PFSK-1 (cell line): Measurements from ENCODE around the gene PCSK5.
A peak's percentile ranks its signal among the peaks of the same experiment; 100 is the strongest.

ENCODE experiments used
- FOXP2 ChIP-seq: optimal IDR thresholded peaks from 2 replicates; pipeline ENCODE3; 2011; ENCODE audit warnings: borderline replicate concordance, control low read depth, inconsistent platforms; ENCODE audit not compliant: insufficient read depth; ENCODE audit errors: extremely low read length, extremely low read depth
- POLR2AphosphoS5 ChIP-seq: IDR thresholded peaks from 2 replicates; pipeline ENCODE4 v1.6.1; 2012; ENCODE audit warnings: low read depth, mild to moderate bottlenecking, control low read depth, low read length, moderate library complexity
- SIN3A ChIP-seq: IDR thresholded peaks from 2 replicates; pipeline ENCODE4 v1.6.1; 2012; ENCODE audit warnings: mild to moderate bottlenecking, low read length, moderate library complexity, borderline replicate concordance; ENCODE audit not compliant: insufficient read depth
- TAF1 ChIP-seq: IDR thresholded peaks from 2 replicates; pipeline ENCODE4 v1.6.1; 2012; ENCODE audit warnings: low read length, control low read depth, borderline replicate concordance; ENCODE audit not compliant: insufficient read depth
- TF ChIP-seq, protein P1 (sequence below), 2 experiments: IDR thresholded peaks; 2 replicates each; pipeline versions ENCODE4 v1.6.1 to v1.8.0; 2011 to 2012; ENCODE audit warnings: low read depth in 2 of 2, low read length in 2 of 2, control low read depth in 1 of 2, inconsistent platforms in 1 of 2, mild to moderate bottlenecking in 1 of 2, moderate library complexity in 1 of 2; ENCODE audit not compliant: insufficient read depth in 1 of 2

PCSK5 gene

DNA sequence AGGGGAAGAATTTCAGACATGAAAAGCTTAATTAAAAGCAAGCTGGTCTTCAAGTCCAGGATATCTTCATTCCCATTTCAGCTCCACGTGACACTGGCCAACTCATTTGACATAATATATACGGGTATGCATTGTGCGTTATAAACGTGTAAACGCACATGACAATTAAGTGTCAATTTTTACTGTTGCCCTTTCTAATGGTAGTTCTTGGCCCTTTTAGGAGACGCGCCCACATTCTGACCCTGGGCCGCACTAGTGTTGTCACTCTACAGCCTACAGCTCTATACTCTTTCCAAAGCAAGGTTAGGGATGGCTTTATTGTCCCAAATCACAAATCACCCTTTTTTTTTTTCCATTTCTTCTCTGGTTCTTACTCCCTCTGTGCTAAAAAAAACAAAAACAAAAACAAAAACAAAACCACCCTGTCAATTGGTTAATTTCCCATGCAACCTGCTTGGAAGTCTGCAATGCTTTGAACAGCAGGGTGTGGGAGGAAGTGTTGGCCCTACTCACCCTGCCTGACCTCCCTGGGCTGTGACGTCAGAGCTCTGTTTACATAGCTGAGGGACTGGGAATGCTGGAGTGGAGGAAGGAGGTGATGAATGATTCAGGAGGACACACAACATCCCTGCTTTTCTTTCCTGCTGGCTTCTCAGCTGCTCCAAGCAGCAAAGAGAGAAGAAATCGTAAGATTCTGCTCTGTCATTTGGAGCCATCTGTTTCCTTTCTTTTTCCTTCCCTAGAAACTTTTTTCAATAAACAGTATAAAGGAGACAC is 484.5 kb downstream of the PCSK5 start:
- TF ChIP-seq SIN3A (peak; percentile 42; the same call in 1 of the 2 replicates), TAF1 (no peak), POLR2AphosphoS5 (no peak), FOXP2 (peak; percentile 97)
- TF ChIP-seq, protein P1, sequence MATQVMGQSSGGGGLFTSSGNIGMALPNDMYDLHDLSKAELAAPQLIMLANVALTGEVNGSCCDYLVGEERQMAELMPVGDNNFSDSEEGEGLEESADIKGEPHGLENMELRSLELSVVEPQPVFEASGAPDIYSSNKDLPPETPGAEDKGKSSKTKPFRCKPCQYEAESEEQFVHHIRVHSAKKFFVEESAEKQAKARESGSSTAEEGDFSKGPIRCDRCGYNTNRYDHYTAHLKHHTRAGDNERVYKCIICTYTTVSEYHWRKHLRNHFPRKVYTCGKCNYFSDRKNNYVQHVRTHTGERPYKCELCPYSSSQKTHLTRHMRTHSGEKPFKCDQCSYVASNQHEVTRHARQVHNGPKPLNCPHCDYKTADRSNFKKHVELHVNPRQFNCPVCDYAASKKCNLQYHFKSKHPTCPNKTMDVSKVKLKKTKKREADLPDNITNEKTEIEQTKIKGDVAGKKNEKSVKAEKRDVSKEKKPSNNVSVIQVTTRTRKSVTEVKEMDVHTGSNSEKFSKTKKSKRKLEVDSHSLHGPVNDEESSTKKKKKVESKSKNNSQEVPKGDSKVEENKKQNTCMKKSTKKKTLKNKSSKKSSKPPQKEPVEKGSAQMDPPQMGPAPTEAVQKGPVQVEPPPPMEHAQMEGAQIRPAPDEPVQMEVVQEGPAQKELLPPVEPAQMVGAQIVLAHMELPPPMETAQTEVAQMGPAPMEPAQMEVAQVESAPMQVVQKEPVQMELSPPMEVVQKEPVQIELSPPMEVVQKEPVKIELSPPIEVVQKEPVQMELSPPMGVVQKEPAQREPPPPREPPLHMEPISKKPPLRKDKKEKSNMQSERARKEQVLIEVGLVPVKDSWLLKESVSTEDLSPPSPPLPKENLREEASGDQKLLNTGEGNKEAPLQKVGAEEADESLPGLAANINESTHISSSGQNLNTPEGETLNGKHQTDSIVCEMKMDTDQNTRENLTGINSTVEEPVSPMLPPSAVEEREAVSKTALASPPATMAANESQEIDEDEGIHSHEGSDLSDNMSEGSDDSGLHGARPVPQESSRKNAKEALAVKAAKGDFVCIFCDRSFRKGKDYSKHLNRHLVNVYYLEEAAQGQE (IDR thresholded peaks at IDR 0.05; ENCODE audit: insufficient read depth in 1 of 2, low read depth in 2 of 2, low read length in 2 of 2): peak in 1 of 2 experiments; percentile 44; a peak in 1 of 4 replicates

DNA sequence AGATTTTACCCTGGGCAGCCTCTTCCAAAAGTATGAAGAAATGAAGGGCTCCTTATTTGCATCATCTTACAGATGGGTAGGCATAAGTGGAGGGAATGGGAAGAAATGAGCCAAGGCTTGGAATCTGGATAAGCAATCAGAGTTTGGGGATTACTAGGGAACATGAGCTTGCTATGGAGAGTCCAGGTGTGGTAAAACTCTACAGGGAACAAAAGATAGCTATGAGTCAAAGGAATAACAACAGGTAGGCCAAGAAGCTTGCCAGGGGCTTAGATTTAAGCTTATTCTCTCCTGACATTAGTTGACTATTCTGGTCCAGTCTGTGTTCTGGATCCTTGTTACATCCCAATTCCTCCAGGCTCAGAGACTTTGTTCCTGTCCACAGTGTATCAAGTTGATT is 487.3 kb downstream of the PCSK5 start:
- TF ChIP-seq POLR2AphosphoS5 (no peak), SIN3A (no peak), TAF1 (no peak), FOXP2 (no peak)
- TF ChIP-seq, protein P1 (IDR thresholded peaks at IDR 0.05; ENCODE audit: insufficient read depth in 1 of 2, low read depth in 2 of 2, low read length in 2 of 2): no peak

DNA sequence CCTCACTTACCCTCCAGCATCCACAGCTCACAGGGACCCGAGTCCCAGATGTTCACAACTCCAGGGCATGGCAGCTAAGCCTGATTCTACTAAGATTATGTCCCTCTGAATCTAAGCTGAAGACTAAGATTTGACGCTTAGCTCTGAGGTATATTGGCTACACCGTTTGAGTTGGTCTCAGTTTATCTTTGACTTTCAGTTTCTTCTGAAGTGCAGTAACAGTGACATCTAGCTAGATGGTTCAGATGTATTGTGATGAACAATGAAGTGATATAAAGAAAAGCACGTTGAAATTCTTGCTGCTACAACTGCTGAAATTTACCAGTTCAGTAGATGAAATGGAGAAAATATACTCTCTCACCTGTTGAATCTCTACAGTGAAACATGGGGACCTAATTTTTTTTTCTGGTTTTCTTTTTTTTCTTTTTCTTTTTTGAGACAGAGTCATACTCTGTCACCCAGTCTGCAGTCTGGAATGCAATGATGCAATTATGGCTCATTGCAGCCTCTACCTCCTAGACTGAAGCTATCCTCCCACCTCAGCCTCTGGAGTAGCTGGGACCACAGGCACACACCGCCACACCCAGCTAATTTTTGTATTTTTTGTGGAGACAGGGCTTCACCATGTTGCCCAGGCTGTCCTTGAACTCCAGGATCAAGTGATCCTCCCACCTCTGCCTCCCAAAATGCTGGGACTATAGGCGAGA is 488.0 kb downstream of the PCSK5 start:
- TF ChIP-seq FOXP2 (no peak), SIN3A (no peak), TAF1 (no peak), POLR2AphosphoS5 (no peak)
- TF ChIP-seq, protein P1 (IDR thresholded peaks at IDR 0.05; ENCODE audit: insufficient read depth in 1 of 2, low read depth in 2 of 2, low read length in 2 of 2): no peak

DNA sequence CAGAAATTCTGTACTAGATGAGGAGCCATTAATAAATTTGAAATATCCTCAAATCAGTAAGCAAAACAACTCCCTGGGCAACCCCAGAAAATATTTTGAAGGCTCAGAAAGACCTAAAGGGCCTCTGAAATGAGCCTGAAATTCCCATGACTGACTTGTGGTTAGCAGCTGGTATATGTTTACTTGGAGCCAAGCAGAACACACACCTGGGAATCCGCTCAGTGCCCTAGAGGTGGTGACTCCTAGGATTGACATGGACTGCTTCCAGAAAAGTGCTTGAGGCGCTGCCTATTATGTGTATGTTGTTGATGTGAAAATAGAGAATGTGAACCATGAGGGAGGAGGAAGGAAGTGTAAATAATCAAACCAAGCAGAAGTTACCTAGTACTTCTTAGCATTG is 489.0 kb downstream of the PCSK5 start:
- no peak for TF ChIP-seq TAF1
- no peak for TF ChIP-seq POLR2AphosphoS5
- TF ChIP-seq FOXP2: no peak
- TF ChIP-seq, protein P1 (IDR thresholded peaks at IDR 0.05; ENCODE audit: insufficient read depth in 1 of 2, low read depth in 2 of 2, low read length in 2 of 2): no peak
- TF ChIP-seq SIN3A: no peak
